Endothelial cell of umbilical vein (primary cell): ENCODE measurements around the gene SURF6. TPM values are rescaled to one million over a fixed set of nuclear protein-coding genes. Genes with fewer than 3 reads are reported as not detected.

Experiments
- BruUV-seq: library from RNA; stranded (reverse); fragments of 400-500 nt; replicated peaks from 2 replicates; lab custom pipeline; 2021; lab: Mats Ljungman, UMichigan
- CTCF ChIA-PET: fragments of 300-600, 350-600 bp; sonication (Branson Sonifier 250); formaldehyde crosslinking; loops from one replicate; lab custom pipeline; 2021; ENCODE audit warnings: antibody characterized with exemption, inconsistent platforms; lab: Charles Lee
- POLR2A ChIA-PET: fragments of 300-600, 350-600 bp; sonication (Branson Sonifier 250); formaldehyde crosslinking; loops from one replicate; lab custom pipeline; 2021; ENCODE audit warnings: antibody characterized with exemption, inconsistent platforms; lab: Charles Lee
- DNase-seq: peaks from one replicate; pipeline ENCODE4 v3.0.0-alpha.2; 2011; ENCODE audit warnings: low read depth, low spot score
- FAIRE-seq: peaks from 2 replicates; lab custom pipeline; 2011; peaks lifted over from hg19 to GRCh38; lab: Jason Lieb, UNC
- H2AFZ ChIP-seq: 2 replicates; pipeline ENCODE4 v1.6.0; 2012; ENCODE audit warnings: low read depth, low read length, control low read depth, inconsistent platforms
- H3K27ac ChIP-seq: 2 replicates; pipeline ENCODE4 v1.5.1; 2011; ENCODE audit warnings: low read depth, mild to moderate bottlenecking, control low read depth, low read length, moderate library complexity; ENCODE audit not compliant: insufficient read depth
- H3K27me3 ChIP-seq, 2 experiments: 2 replicates each; pipeline versions ENCODE4 v1.6.0 to v1.6.1; 2011; ENCODE audit warnings: low read length in 2 of 2, mixed read lengths in 1 of 2; ENCODE audit not compliant: control insufficient read depth in 2 of 2, insufficient read depth in 2 of 2
- H3K36me3 ChIP-seq, 2 experiments: 2 replicates in 1 of 2; 3 replicates in 1 of 2; pipeline ENCODE4 v1.5.1; 2011; ENCODE audit warnings: low read length in 2 of 2, mild to moderate bottlenecking in 1 of 2, moderate library complexity in 1 of 2; ENCODE audit not compliant: control insufficient read depth in 2 of 2, insufficient read depth in 2 of 2; ENCODE audit errors: extremely low read depth in 1 of 2
- H3K4me1 ChIP-seq: 3 replicates; pipeline ENCODE4 v1.5.1; 2011; ENCODE audit warnings: mild to moderate bottlenecking, low read length; ENCODE audit not compliant: control insufficient read depth, insufficient read depth; ENCODE audit errors: extremely low read depth
- H3K4me2 ChIP-seq: 2 replicates; pipeline ENCODE4 v1.6.1; 2011; ENCODE audit warnings: low read length, control low read depth, mixed read lengths; ENCODE audit not compliant: insufficient read depth
- H3K4me3 ChIP-seq, 3 experiments: fragments of 200-600 bp in 1 of 3; sonication (generic), shearing (Covaris generic) in 1 of 3; replicated peaks in 1 of 3; 2 replicates each; pipeline ENCODE4 v1.5.1; 2011 to 2016; ENCODE audit warnings: control low read depth in 3 of 3, low read length in 3 of 3, mild to moderate bottlenecking in 2 of 3, inconsistent platforms in 1 of 3, low read depth in 1 of 3, moderate library complexity in 1 of 3; ENCODE audit not compliant: insufficient read depth in 1 of 3
- H3K79me2 ChIP-seq: 2 replicates; pipeline ENCODE4 v1.6.0; 2012; ENCODE audit warnings: low read length, inconsistent platforms; ENCODE audit not compliant: control insufficient read depth, insufficient read depth
- H3K9ac ChIP-seq: replicated peaks from 2 replicates; pipeline ENCODE3; 2011; ENCODE audit warnings: low read length, control low read depth; ENCODE audit not compliant: insufficient read depth; ENCODE audit errors: extremely low read depth
- H3K9me1 ChIP-seq: replicated peaks from 3 replicates; pipeline ENCODE4 v1.6.0; 2011; ENCODE audit warnings: mild to moderate bottlenecking, low read length; ENCODE audit not compliant: control insufficient read depth, insufficient read depth; ENCODE audit errors: extremely low read depth
- H3K9me3 ChIP-seq: replicated peaks from 2 replicates; pipeline ENCODE4 v1.5.1; 2012; ENCODE audit warnings: low read length, inconsistent platforms; ENCODE audit not compliant: control insufficient read depth, insufficient read depth
- H4K20me1 ChIP-seq: replicated peaks from 2 replicates; pipeline ENCODE3; 2011; ENCODE audit warnings: mild to moderate bottlenecking, low read length; ENCODE audit not compliant: control insufficient read depth, insufficient read depth; ENCODE audit errors: extremely low read depth
- EZH2 ChIP-seq: IDR thresholded peaks from 2 replicates; pipeline ENCODE4 v1.6.1; 2012; ENCODE audit warnings: borderline replicate concordance, low read depth, mild to moderate bottlenecking, moderate library complexity, low read length, inconsistent platforms; ENCODE audit not compliant: severe bottlenecking
- FOS ChIP-seq: IDR thresholded peaks from 2 replicates; pipeline ENCODE4 v1.6.1; 2011; ENCODE audit warnings: mild to moderate bottlenecking, low read length, moderate library complexity, borderline replicate concordance; ENCODE audit not compliant: insufficient read depth
- GATA2 ChIP-seq: IDR thresholded peaks from 2 replicates; pipeline ENCODE4 v1.7.0; 2011; ENCODE audit warnings: low read depth, mild to moderate bottlenecking, moderate library complexity, mixed read lengths, low read length; ENCODE audit not compliant: insufficient read length, insufficient read depth
- JUN ChIP-seq: IDR thresholded peaks from 2 replicates; pipeline ENCODE4 v1.6.1; 2011; ENCODE audit warnings: borderline replicate concordance, low read depth; ENCODE audit not compliant: insufficient read length, insufficient read depth
- MYC ChIP-seq: IDR thresholded peaks from one replicate; pipeline ENCODE4 v1.6.1; 2011; ENCODE audit warnings: mild to moderate bottlenecking, low read depth, low read length
- POLR2A ChIP-seq: IDR thresholded peaks from 2 replicates; pipeline ENCODE4 v1.6.1; 2012; ENCODE audit warnings: low read depth, mild to moderate bottlenecking, control low read depth, low read length
- POLR2AphosphoS5 ChIP-seq: IDR thresholded peaks from 2 replicates; pipeline ENCODE4 v1.6.1; 2012; ENCODE audit warnings: low read depth, mild to moderate bottlenecking, control low read depth, low read length, moderate library complexity; ENCODE audit not compliant: insufficient read depth
- dilution Hi-C: fragments of 300-500 bp; cut with MboI; formaldehyde crosslinking; loops from one replicate; pipeline ENCODE4 v1.15.0; 2019; ENCODE audit warnings: low sequenced_read_pairs; ENCODE audit not compliant: extremely low pct_ligation_motif_present
- intact Hi-C: fragments of 100-400 bp; cut with micrococcal nuclease; formaldehyde crosslinking; loops from one replicate; pipeline ENCODE4 v1.10.0; 2022
- polyA plus RNA-seq, 4 experiments: library from polyadenylated mRNA; depleted of rRNA in 3 of 4; stranded (reverse) in 3 of 4; unstranded in 1 of 4; fragments of >200 nt; gene quantifications; 2 replicates each; pipeline versions ENCODE4 v1.2.1 to v1.2.3, GENCODE V29; 2011 to 2012; ENCODE audit warnings: missing spikeins in 1 of 4
- total RNA-seq: library from RNA; stranded (reverse); gene quantifications from 2 replicates; pipeline ENCODE4 v1.2.3, GENCODE V29; 2021
- TF ChIP-seq, protein P1 (sequence below): IDR thresholded peaks from 2 replicates; pipeline ENCODE4 v1.6.1; 2011; ENCODE audit not compliant: insufficient read depth, insufficient read length
- TF ChIP-seq, protein P2 (sequence below), 2 donors: IDR thresholded peaks; 1 replicate in 1 of 2; 2 replicates in 1 of 2; pipeline ENCODE4 v1.5.1; 2011; ENCODE audit warnings: low read length in 2 of 2, mild to moderate bottlenecking in 2 of 2, moderate library complexity in 2 of 2, control low read depth in 1 of 2, inconsistent platforms in 1 of 2, low read depth in 1 of 2; ENCODE audit not compliant: insufficient read depth in 1 of 2; ENCODE audit errors: extremely low read depth in 1 of 2

SURF6 gene
- total and polyA plus RNA-seq, 2 donors (not counting 3 experiments of a cell fraction or from before 2014, with no cell fraction given): 4.9 to 16.0 TPM

DNA sequence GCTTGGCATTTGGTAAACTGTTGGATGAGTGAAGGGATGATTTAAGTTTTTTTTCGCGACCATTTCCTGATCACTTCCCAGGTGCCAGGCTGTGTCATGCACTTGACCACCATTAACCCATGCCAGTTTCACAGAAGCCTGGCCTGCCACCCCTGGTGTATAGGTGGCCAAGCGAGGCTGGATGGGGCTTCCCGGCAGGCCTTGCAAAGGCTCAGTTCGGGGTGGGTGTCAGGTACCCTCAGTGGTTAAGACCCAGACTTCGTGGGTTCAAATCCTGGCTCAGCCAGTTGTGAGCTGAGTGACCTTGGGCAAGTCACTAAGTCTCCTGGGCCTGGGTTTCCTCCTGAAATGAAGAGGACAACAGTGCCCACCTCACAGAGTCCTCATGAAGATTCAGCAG is 9.6 kb upstream of the SURF6 start:
- POLR2A ChIA-PET: no interaction called here
- dilution Hi-C loops (no loop called here), intact Hi-C loops (loop anchor here (5.0 kb wide), 1 partner anchor 158 kb away; no protein-coding TSS in a partner anchor)
- FAIRE-seq (no peak), DNase-seq (no peak)
- peaks cover 14% of the 10 kb centered on the region for H3K4me1 ChIP-seq
- H3K9ac ChIP-seq: no peak overlapping the region
- peaks cover 11 to 44% of the 10 kb centered on the region in 2 experiments for H3K36me3 ChIP-seq
- peaks cover 40% of the 10 kb centered on the region for H3K79me2 ChIP-seq
- no peaks in the 10 kb centered on the region for H3K9me3 ChIP-seq
- H3K27me3 ChIP-seq: no peaks in the 10 kb centered on the region
- CTCF ChIA-PET: no interaction called here
- TF ChIP-seq, protein P1, sequence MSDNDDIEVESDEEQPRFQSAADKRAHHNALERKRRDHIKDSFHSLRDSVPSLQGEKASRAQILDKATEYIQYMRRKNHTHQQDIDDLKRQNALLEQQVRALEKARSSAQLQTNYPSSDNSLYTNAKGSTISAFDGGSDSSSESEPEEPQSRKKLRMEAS: no peak
- no peak for TF ChIP-seq JUN
- no peak for TF ChIP-seq POLR2A
- no peak for TF ChIP-seq GATA2
- no peak for TF ChIP-seq EZH2
- TF ChIP-seq POLR2AphosphoS5: no peak
- TF ChIP-seq FOS: no peak
- TF ChIP-seq, protein P2, sequence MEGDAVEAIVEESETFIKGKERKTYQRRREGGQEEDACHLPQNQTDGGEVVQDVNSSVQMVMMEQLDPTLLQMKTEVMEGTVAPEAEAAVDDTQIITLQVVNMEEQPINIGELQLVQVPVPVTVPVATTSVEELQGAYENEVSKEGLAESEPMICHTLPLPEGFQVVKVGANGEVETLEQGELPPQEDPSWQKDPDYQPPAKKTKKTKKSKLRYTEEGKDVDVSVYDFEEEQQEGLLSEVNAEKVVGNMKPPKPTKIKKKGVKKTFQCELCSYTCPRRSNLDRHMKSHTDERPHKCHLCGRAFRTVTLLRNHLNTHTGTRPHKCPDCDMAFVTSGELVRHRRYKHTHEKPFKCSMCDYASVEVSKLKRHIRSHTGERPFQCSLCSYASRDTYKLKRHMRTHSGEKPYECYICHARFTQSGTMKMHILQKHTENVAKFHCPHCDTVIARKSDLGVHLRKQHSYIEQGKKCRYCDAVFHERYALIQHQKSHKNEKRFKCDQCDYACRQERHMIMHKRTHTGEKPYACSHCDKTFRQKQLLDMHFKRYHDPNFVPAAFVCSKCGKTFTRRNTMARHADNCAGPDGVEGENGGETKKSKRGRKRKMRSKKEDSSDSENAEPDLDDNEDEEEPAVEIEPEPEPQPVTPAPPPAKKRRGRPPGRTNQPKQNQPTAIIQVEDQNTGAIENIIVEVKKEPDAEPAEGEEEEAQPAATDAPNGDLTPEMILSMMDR (IDR thresholded peaks at IDR 0.05; ENCODE audit: extremely low read depth in 1 of 2, insufficient read depth in 1 of 2, low read depth in 1 of 2, low read length in 2 of 2): no peak
- no peak for TF ChIP-seq MYC
- no TSS peak for BruUV-seq
- no peak overlapping the region for H2AFZ ChIP-seq
- H4K20me1 ChIP-seq: no peaks in the 10 kb centered on the region
- no peak overlapping the region for H3K27ac ChIP-seq
- no peak overlapping the region for H3K4me3 ChIP-seq
- H3K4me2 ChIP-seq: no peak overlapping the region
- H3K9me1 ChIP-seq: no peaks in the 10 kb centered on the region
